ENCODE results near the gene EBF3.

EBF3 gene

GRCh38 chr10:129860396-129860795, 103.7 kb downstream of the EBF3 start:
- intact Hi-C loops (cut with DNase I; ENCODE audit: low total_unique reads): no loop called here
- no peak overlapping the region for H3K4me3 ChIP-seq
- H3K4me1 ChIP-seq: no peaks in the 10 kb centered on the region
- H3K27ac ChIP-seq: no peak overlapping the region
- H3K27me3 ChIP-seq: no peaks in the 10 kb centered on the region
- TF ChIP-seq, protein P1, sequence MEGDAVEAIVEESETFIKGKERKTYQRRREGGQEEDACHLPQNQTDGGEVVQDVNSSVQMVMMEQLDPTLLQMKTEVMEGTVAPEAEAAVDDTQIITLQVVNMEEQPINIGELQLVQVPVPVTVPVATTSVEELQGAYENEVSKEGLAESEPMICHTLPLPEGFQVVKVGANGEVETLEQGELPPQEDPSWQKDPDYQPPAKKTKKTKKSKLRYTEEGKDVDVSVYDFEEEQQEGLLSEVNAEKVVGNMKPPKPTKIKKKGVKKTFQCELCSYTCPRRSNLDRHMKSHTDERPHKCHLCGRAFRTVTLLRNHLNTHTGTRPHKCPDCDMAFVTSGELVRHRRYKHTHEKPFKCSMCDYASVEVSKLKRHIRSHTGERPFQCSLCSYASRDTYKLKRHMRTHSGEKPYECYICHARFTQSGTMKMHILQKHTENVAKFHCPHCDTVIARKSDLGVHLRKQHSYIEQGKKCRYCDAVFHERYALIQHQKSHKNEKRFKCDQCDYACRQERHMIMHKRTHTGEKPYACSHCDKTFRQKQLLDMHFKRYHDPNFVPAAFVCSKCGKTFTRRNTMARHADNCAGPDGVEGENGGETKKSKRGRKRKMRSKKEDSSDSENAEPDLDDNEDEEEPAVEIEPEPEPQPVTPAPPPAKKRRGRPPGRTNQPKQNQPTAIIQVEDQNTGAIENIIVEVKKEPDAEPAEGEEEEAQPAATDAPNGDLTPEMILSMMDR (IDR thresholded peaks at IDR 0.05): no peak
- peaks cover 0 to 7% (median 0%) of the 10 kb centered on the region in 3 donors for H3K9me3 ChIP-seq
- DNase-seq: no peak
- no peaks in the 10 kb centered on the region for H3K36me3 ChIP-seq

DNA sequence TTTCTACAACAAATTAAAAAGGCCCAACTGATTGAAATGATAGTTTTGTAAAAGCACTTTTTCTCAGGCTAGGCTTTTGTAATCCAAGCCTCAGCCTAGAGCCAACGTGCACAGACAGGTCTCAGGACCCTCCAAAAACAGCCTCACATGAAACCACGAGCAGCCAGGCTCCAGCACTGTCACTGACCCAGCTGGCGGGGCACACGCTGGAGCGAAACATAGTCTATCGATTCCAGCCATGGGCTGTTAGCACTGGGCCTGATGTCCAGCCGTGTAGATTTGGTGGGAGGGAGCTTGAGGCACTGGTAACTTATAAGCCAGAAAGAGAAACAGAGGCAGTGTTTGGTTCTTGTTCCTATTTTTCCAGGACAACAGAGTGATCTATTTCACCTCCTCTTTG, 104.5 kb downstream of the EBF3 start:
- Histone ChIP-seq H3K27me3 (no peaks in the 10 kb centered on the region), H3K4me3 (no peak overlapping the region), H3K9me3 (peaks cover 0 to 7% (median 0%) of the 10 kb centered on the region in 3 donors), H3K36me3 (no peaks in the 10 kb centered on the region), H3K4me1 (no peaks in the 10 kb centered on the region), H3K27ac (no peak overlapping the region)
- no peak for DNase-seq
- TF ChIP-seq, protein P1 (IDR thresholded peaks at IDR 0.05): no peak
- intact Hi-C loops (cut with DNase I; ENCODE audit: low total_unique reads): no loop called here

DNA sequence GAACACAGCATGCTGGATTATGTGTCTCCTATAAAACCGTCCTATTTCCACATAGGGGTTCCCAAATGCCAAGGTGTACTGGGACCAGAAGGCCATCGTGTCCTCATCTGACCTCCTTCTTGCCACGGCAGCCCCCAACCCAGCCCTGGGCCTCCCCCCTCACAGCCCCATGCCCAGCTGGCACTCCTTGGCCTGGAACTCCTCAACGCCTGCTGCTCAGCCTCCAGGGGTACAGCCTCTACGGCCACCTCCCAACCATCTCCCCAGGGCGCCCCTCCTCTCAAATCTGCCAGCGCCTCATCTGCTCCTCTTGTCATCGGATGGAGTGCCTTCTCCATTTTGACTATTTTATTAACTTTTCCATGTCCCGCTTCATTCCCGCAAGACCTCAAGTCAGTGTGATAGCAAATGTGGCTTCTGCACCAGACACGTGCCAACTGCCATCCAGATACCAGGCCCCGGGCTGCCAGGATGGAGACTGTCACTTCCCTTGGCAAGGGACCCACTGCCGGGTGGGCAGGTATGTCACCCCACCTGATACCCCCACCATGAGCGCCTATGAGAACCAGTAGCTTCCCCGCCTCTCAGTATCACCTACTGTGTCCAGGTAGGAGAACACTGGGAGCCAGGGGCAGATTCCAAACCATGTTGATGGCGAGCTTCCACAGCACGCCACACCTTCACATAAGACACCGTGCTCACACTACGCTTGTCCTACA, 106.7 kb downstream of the EBF3 start:
- H3K4me3 ChIP-seq: no peak overlapping the region
- no peak overlapping the region for H3K27ac ChIP-seq
- peaks cover 0 to 7% (median 0%) of the 10 kb centered on the region in 3 donors for H3K9me3 ChIP-seq
- no peak for DNase-seq
- TF ChIP-seq, protein P1 (IDR thresholded peaks at IDR 0.05): no peak
- H3K4me1 ChIP-seq: no peaks in the 10 kb centered on the region
- no peaks in the 10 kb centered on the region for H3K36me3 ChIP-seq
- H3K27me3 ChIP-seq: no peaks in the 10 kb centered on the region
- intact Hi-C loops (cut with DNase I; ENCODE audit: low total_unique reads): no loop called here

GRCh38 chr10:129855836-129856563, 108.1 kb downstream of the EBF3 start:
- H3K27ac ChIP-seq: no peak overlapping the region
- no peaks in the 10 kb centered on the region for H3K36me3 ChIP-seq
- intact Hi-C loops (cut with DNase I; ENCODE audit: low total_unique reads): no loop called here
- DNase-seq: no peak
- H3K27me3 ChIP-seq: no peaks in the 10 kb centered on the region
- TF ChIP-seq, protein P1 (IDR thresholded peaks at IDR 0.05): no peak
- H3K4me3 ChIP-seq: no peak overlapping the region
- peaks cover 0 to 7% (median 0%) of the 10 kb centered on the region in 3 donors for H3K9me3 ChIP-seq
- no peaks in the 10 kb centered on the region for H3K4me1 ChIP-seq

DNA sequence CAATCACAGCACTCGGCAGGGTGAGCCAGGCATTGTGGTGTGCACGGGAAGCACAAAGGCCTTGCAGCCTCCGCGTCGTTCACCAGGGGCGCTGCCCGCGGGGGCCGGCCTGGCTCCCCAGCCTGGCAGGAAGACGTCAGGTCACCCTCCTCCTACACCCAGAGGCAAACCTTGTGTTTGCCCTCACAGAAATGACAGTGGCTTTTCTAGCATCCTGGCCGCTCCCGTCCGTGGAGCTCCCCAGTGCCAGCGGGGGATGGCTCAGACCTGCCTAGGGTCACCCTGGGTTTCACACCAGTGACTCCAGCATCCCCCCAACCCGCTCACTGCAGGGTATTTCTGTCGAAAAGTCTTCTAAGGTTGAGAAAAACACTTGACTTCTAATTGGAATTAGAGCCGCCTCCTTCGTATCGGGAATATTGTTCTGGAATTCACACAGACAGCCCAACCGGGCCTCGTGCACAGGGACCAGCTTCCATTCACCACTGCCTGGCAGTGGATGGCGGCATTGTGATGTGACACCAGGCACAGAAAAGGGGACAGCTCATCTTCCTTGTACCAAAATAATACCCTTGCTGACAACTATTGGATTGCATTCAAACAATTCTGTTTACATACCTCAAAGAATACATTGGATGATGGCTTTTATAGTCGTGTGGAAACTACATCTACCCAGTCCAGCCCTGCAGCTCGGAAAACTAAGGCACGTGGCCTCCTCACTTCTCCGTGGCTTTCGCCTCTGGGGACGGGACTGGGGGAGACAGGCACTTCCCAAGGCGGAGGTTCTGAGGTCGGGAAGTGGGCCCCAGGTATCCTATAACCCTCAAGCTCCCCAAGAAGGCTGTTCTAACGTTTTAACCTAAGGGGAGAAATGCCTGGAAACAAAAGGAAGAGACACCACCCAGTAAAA, 109.0 kb downstream of the EBF3 start:
- no peak for DNase-seq

More for the DNA sequence above, 109.0 kb downstream of the EBF3 start:
- peaks cover 0 to 7% (median 0%) of the 10 kb centered on the region in 3 donors for H3K9me3 ChIP-seq
- no peak overlapping the region for H3K4me3 ChIP-seq
- H3K36me3 ChIP-seq: no peaks in the 10 kb centered on the region
- no peaks in the 10 kb centered on the region for H3K4me1 ChIP-seq
- H3K27me3 ChIP-seq: no peaks in the 10 kb centered on the region
- intact Hi-C loops (cut with DNase I; ENCODE audit: low total_unique reads): no loop called here
- H3K27ac ChIP-seq: no peak overlapping the region
- TF ChIP-seq, protein P1 (IDR thresholded peaks at IDR 0.05): no peak

Measured in tibial artery (tissue), 4 donors.